Globus pallidus (tissue), 1 donor: ENCODE measurements around the gene CFAP58.
A peak's percentile ranks its signal among the peaks of the same experiment; 100 is the strongest.

Experiments
- DNase-seq: peaks from one replicate; pipeline ENCODE4 v3.0.0-alpha.2; 2015; ENCODE audit warnings: low spot score

CFAP58 gene

DNA sequence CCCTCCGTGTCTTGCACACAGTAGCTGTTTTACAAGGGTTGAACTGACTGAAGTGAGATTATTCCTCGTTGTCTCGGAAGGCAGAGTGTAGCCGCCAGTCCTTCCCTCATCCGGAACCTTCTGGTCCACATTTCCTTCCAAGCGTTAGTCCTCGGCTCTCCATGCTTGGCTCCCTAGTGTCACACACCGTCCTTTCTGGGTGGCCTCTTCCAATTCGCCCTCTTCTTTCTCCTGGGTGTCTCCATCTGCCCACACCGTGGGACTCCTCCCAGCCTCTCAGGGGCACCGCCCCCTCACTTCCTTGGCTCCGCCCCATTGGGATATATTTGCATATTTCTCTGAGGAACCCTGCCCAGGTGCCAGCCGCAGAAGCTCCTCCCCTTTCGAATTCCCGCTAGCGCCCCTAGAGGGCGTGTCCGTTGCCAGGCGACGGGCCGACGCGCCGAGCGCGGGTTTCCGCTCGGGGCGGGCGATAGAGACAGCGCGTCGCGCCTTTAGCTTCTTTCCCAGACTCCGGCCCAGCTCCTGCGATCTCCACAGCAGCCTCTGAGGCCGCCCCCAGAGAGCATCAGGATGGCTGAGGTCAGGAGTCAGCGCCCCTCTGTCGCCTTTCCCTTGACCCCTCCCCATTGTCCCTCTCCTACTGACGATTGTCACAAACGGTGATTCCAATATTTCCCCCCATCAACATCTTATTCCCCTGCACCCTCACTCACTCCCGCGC, at the start of gene CFAP58:
CFAP58 (plus strand) TSS at position 509 of the 724 bp plus-strand sequence; CDS start at position 574, 65 bp downstream.
- DNase-seq: peak; percentile 74

- DNase-seq: no peak
These were observed 49.3 kb upstream of the CFAP58 start for GRCh38 chr10:104304356-104304745.

DNA sequence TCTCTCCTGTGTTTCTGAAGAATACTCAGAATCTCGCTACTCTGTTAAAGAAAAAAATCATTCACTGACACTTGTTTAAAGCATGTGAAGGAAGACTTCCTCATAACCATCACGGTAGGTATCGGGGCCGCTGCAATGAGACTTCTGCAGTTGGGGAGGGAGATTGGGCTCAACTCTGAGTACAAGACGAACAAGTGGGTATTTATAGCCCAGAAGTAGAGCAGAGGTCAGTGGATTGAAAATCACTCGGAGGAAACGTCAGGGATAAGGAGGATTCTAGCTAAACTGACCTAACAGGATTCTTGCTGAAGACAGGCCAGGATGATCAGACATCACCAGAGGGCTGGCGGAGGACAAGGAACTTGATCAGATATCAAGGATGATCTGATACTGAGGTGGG, 48.7 kb upstream of the CFAP58 start:
- DNase-seq: no peak

DNA sequence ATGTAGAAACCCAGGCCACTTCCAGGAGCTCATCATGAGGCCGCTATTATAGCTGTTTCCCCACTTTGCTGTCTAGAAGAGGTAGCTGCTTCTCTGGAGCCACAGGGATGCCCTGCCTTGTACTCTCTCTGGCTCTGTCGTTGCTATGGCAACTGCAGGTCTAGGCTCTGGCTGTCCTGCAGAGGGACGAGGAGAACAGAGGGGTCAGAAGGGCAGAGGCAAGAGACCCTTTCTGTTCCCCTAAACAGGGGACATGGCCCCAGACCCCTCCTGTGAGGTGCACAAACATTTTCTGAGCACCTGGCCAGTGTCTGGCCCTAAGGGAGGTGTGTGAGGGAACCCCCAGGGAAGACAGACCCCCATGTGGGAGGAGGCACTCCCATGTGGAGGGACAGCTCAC, 46.7 kb upstream of the CFAP58 start:
- no peak for DNase-seq

DNA sequence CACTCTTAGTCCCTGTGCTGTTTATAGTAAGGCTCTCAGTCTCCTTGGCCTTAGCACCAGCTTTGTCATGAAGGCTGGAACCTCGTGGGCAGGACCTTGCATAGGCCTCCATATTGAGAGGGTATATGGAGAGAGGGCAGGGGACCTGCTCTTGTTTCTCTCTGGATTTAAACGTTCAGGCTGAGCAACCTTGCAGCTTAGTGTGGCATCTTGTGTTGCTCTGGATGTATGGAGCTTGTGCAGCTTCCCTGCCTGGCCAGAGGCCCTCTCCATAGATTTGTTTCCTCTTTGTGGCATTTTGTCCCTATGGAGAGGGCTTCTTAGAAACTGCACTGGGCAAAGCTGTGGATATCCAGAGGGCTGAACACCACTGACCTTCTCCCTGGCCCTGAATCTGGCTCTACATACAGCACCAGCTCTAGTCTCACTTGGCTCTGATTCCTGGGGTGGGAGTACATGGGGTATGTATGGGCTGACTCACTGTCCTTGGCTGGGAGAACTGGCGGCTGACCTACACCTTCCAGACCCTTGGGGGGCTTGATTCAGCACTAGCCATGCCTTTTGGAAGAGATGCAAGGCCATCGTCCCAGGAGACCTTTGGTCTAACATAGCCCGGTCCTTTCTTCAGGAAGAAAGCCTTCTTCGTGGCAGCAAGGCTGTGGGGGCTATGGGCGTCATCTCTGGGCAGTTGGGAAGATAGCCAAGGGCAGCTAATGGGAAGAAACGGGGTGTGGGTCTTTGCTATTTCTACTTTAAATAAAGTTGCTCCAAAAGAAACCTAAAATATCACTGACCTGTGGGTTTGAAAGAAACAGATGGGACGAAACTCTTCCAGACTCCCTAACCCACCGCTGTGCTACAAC, 45.8 kb upstream of the CFAP58 start:
- DNase-seq: no peak

- no peak for DNase-seq
These were observed 45.2 kb upstream of the CFAP58 start for GRCh38 chr10:104308439-104308903.

GRCh38 chr10:104309980-104310978, 43.4 kb upstream of the CFAP58 start:
- DNase-seq: no peak

DNA sequence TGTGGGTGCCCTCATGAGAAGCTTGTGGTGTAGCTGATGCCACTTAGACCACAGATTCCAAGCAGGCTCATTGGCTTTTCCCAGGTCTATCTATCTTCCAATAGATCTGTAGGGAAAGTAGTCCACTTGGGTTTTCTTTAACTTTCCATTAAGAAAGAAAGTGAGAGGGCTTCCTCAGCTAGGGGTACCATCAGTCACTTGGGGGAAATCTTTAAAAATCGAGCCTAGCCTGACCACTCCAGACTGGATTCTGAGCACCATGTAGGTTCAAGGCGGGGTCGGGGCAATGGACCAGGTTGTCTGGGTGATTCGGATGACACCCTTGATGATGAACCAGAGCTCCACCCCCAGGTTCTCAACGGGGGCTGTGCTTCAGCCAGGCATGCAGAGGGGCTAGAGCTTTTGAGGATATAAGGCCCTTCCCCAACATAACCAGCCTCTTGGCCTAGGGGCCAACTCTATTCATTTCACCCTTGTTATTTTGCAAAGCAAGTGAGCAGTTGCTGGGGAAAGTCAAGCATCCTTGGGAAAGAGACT, 42.4 kb upstream of the CFAP58 start:
- DNase-seq: no peak

- DNase-seq: no peak
These were observed 38.8 kb upstream of the CFAP58 start for GRCh38 chr10:104314591-104315485.

GRCh38 chr10:104315486-104315921, 38.1 kb upstream of the CFAP58 start:
- no peak for DNase-seq

DNA sequence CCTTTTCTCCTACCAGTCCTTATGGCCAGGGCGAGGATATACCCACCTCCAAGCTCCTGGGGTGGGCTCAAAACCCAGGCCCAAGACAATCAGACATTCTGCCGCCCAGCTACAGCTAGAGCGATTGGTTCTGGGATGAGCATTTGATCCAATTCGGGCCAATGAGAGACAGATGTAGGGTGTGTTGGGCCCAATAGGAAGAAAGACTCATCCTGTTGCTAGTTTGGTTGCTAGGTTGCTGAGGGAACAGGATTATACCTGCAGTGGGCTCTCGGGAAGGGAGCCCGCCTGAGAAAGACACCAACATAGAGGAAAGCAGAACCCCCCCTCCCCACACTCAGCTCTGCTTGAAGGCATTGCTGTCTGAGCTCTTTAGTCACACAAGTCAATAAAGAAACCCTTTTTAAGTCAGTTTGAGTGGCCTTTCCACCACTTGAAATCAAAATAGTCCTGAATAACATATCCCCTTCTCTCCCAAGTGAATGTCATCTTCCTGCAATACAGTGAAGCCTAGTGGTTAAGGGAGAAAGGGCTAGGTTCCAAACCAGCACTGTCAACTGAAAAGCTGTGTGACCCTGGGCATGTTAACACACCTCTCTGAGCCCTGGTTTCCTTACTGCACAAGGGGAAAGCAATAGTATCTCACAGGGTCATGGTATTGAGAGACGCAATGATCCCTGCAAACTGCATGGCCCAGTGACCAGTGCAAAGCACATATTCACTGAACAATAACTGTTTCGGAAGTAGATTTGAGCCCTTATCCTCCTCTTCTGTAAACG, 37.1 kb upstream of the CFAP58 start:
- no peak for DNase-seq

GRCh38 chr10:104317269-104317710, 36.3 kb upstream of the CFAP58 start:
- DNase-seq: no peak

DNA sequence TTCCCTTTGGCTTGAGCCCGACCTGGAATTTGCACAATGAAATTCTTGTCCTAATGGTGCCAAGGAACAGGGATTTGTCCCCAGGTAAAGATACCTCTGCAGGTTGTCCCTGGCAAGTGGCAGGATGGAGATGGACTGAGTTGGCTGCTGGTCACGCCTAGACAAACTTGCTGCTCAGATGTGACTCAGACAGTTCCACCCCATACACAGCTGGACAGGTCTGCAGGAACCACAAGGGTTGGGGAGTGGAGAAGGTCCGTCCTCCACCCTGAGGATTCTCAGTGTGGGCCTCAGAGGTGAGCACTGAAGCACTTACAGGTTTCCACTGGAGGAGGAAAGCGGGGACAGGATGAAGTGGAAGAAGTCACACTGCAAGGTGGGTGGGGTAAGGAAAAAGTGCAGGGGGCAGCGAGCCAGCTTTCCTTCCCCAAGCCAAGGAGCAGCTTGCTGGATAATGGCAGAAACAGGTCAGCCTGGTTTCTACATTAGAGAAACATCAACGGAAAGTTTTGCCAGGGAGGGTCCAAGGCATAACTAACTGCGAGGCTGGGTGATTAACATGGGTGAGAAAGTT, 35.8 kb upstream of the CFAP58 start:
- DNase-seq: no peak

DNA sequence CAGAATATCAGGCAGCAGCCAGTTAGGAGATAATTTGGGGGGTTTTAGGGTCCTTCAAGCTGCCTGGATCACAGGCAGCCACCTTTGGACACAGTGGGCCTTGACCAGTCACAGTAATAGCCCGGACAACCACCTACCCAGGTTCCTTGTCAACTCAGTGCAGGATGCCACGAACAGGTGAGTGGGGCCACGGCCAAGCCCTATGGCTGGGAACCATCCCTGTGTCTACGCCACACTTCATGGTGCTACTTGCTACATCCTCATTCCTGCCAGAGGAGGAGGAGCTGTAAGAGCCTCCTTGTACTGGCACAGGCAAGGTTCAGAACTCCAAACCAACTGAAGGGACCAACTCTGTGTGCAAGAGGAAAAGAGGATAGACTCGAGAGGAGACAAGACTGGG, 35.3 kb upstream of the CFAP58 start:
- DNase-seq: no peak

GRCh38 chr10:104318810-104319741, 34.6 kb upstream of the CFAP58 start:
- no peak for DNase-seq

- no peak for DNase-seq
These were observed 32.4 kb upstream of the CFAP58 start for GRCh38 chr10:104321226-104321625.

- DNase-seq: no peak
These were observed 31.8 kb upstream of the CFAP58 start for GRCh38 chr10:104321725-104322415.

- DNase-seq: no peak
These were observed 31.2 kb upstream of the CFAP58 start for GRCh38 chr10:104322416-104322782.
